Gastrocnemius medialis (tissue), 4 donors: ENCODE data around the gene C2orf74.

ENCODE experiments used
- CTCF ChIP-seq, 5 experiments: fragments of 450-650 bp in 3 of 5; fragments of 200-600 bp in 2 of 5; sonication (generic) in 2 of 5; IDR thresholded peaks in 4 of 5; conservative IDR thresholded peaks in 1 of 5; 1 replicate in 4 of 5; 2 replicates in 1 of 5; pipeline ENCODE4 v1.5.1; 2016 to 2019; ENCODE audit warnings: antibody characterized with exemption in 5 of 5, mild to moderate bottlenecking in 3 of 5, moderate library complexity in 3 of 5
- POLR2A ChIP-seq, 2 donors: fragments of 450-650 bp; IDR thresholded peaks; one replicate each; pipeline ENCODE4 v1.6.1; 2017; ENCODE audit warnings: antibody characterized with exemption in 2 of 2, mild to moderate bottlenecking in 2 of 2, moderate library complexity in 2 of 2

GRCh38 chr2:61205132-61205531 is 43.1 kb downstream of the C2orf74 start:
- TF ChIP-seq CTCF (IDR thresholded peaks at IDR 0.05 in 4 of 5, conservative IDR thresholded peaks at IDR 0.05 in 1 of 5) = no peak
- TF ChIP-seq POLR2A (IDR thresholded peaks at IDR 0.05) = no peak
